DND-41 (cell line): ENCODE measurements around the gene IREB2.

Source experiments
- CTCF ChIP-seq: IDR thresholded peaks from 2 replicates; pipeline ENCODE4 v1.5.1; 2012; ENCODE audit warnings: borderline replicate concordance, low read length, moderate library complexity, mild to moderate bottlenecking; ENCODE audit not compliant: poor library complexity, severe bottlenecking; ENCODE audit errors: extremely low read depth
- EZH2 ChIP-seq: IDR thresholded peaks from 3 replicates; pipeline ENCODE4 v1.6.1; 2012; ENCODE audit warnings: borderline replicate concordance, low read depth, mild to moderate bottlenecking, moderate library complexity, low read length, inconsistent platforms; ENCODE audit not compliant: severe bottlenecking

- TF ChIP-seq EZH2 (no peak), CTCF (no peak)
Observed at GRCh38 chr15:78406016-78406585, 31.9 kb upstream of the IREB2 start.
